Measurements from ENCODE around the gene HMOX2. TPM values are rescaled to one million over a fixed set of nuclear protein-coding genes. Genes with fewer than 3 reads are reported as not detected.

HMOX2 gene
- total and polyA plus RNA-seq, 2 of the 13 experiments (the other 11 are each of a cell fraction or from before 2014, with no cell fraction given), result 60.3 to 70.4 TPM

DNA sequence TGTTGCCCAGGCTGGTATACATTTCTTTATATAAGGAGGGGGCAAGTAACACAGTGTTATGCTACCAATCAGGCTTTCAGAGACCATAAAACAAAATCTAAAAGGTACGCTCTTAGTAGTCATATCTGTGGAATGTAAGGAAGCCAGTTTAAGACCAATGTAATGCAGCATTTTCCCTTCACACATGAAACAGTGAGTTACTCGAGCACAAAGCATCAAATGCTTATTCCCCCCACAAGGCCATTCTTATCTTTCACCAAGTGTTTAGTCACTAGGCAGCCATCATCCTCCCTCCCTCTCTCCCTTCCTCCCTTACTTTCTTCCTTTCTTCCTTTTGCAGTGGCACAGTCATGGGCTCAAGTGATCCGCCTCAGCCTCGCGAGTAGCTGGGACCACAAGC is 12.8 kb downstream of the HMOX2 start:
- Histone ChIP-seq H3K9ac (ENCODE audit: insufficient read depth, low read depth, low read length) (no peak overlapping the region), H3K36me3 (replicated peaks in 1 of 2; ENCODE audit: control insufficient read depth in 1 of 2, insufficient read depth in 2 of 2, low read length in 2 of 2) (peaks cover 3 to 18% of the 10 kb centered on the region in 2 experiments; a peak in 4 of 5 replicates), H3K4me2 (ENCODE audit: low read depth, low read length) (no peak overlapping the region), H4K20me1 (ENCODE audit: insufficient read depth, low read length) (no peaks in the 10 kb centered on the region), H3K79me2 (ENCODE audit: insufficient read depth, low read length) (peaks cover 15% of the 10 kb centered on the region), H3K4me1 (ENCODE audit: insufficient read depth, low read length) (peaks cover 20% of the 10 kb centered on the region), H3K27ac (ENCODE audit: extremely low read length, insufficient read depth, low read length) (no peak overlapping the region), H3K27me3 (ENCODE audit: control insufficient read depth in 1 of 2, insufficient read depth in 2 of 2, low read length in 2 of 2) (no peaks in the 10 kb centered on the region), H2AFZ (ENCODE audit: low read length) (no peak overlapping the region), H3K4me3 (replicated peaks in 1 of 3; ENCODE audit: insufficient read depth in 1 of 3, low read depth in 2 of 3, low read length in 3 of 3) (no peak overlapping the region), H3K9me3 (ENCODE audit: low read length) (no peaks in the 10 kb centered on the region)
- in situ Hi-C loops (cut with HindIII; ENCODE audit: extremely low pct_ligation_motif_present, low pct_unique_long_range_greater_than_20kb) (no loop called here), intact Hi-C loops (cut with micrococcal nuclease; ENCODE audit: unreplicated experiment) (no loop called here)
- no peak for DNase-seq (ENCODE audit: low spot score)
- TF ChIP-seq, protein P1, sequence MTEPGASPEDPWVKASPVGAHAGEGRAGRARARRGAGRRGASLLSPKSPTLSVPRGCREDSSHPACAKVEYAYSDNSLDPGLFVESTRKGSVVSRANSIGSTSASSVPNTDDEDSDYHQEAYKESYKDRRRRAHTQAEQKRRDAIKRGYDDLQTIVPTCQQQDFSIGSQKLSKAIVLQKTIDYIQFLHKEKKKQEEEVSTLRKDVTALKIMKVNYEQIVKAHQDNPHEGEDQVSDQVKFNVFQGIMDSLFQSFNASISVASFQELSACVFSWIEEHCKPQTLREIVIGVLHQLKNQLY (CRISPR knock-in tag; IDR thresholded peaks at IDR 0.05), result no peak
- TF ChIP-seq, protein P2, sequence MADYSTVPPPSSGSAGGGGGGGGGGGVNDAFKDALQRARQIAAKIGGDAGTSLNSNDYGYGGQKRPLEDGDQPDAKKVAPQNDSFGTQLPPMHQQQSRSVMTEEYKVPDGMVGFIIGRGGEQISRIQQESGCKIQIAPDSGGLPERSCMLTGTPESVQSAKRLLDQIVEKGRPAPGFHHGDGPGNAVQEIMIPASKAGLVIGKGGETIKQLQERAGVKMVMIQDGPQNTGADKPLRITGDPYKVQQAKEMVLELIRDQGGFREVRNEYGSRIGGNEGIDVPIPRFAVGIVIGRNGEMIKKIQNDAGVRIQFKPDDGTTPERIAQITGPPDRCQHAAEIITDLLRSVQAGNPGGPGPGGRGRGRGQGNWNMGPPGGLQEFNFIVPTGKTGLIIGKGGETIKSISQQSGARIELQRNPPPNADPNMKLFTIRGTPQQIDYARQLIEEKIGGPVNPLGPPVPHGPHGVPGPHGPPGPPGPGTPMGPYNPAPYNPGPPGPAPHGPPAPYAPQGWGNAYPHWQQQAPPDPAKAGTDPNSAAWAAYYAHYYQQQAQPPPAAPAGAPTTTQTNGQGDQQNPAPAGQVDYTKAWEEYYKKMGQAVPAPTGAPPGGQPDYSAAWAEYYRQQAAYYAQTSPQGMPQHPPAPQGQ (CRISPR knock-in tag; IDR thresholded peaks at IDR 0.05; ENCODE audit: borderline replicate concordance), result no peak
- TF ChIP-seq ERF (CRISPR knock-in tag; IDR thresholded peaks at IDR 0.05), result no peak
- CTCF ChIA-PET (ENCODE audit: low intra/inter-chr PET ratio, low total read pairs), result no interaction called here
- FAIRE-seq, result no peak
- WGBS (ENCODE audit: low lambda C conversion rate), result 95% methylated on average over 5 of the region's 5 CpGs
- ATAC-seq, result no peak
- no TSS peak for BruUV-seq (replicated peaks)
- POLR2A ChIA-PET, result interaction anchor here (1.0 to 1.6 kb wide), 2 partner anchors 11 to 13 kb away, joined by 4 to 5 read pairs; partner anchors contain the start of gene HMOX2

- H3K27ac ChIP-seq (ENCODE audit: extremely low read length, insufficient read depth, low read length), result no peak overlapping the region
- intact Hi-C loops (cut with micrococcal nuclease; ENCODE audit: unreplicated experiment), result loop anchor here (10.0 kb wide), 1 partner anchor 73 kb away; no protein-coding TSS in a partner anchor
- H3K4me3 ChIP-seq (replicated peaks in 1 of 3; ENCODE audit: insufficient read depth in 1 of 3, low read depth in 2 of 3, low read length in 3 of 3), result no peak overlapping the region
- peaks cover 11% of the 10 kb centered on the region for H3K4me1 ChIP-seq (ENCODE audit: insufficient read depth, low read length)
- WGBS (ENCODE audit: low lambda C conversion rate), result 90% methylated on average over 4 of the region's 4 CpGs
- in situ Hi-C loops (cut with HindIII; ENCODE audit: extremely low pct_ligation_motif_present, low pct_unique_long_range_greater_than_20kb), result no loop called here
- H4K20me1 ChIP-seq (ENCODE audit: insufficient read depth, low read length), result peaks cover 4% of the 10 kb centered on the region; the same call in 1 of the 2 replicates
- BruUV-seq (replicated peaks), result no TSS peak
- no peak overlapping the region for H2AFZ ChIP-seq (ENCODE audit: low read length)
- H3K9me3 ChIP-seq (ENCODE audit: low read length), result no peaks in the 10 kb centered on the region
- TF ChIP-seq ZNF121 (CRISPR knock-in tag; IDR thresholded peaks at IDR 0.05) (peak; percentile 33; the same call in 1 of the 2 replicates), TCF7L2 (IDR thresholded peaks at IDR 0.05; ENCODE audit: low read depth, low read length) (no peak)
- DNase-seq (ENCODE audit: low spot score) (no peak), ATAC-seq (no peak), FAIRE-seq (no peak)
- peaks cover 22% of the 10 kb centered on the region for H3K79me2 ChIP-seq (ENCODE audit: insufficient read depth, low read length)
- H3K36me3 ChIP-seq (replicated peaks in 1 of 2; ENCODE audit: control insufficient read depth in 1 of 2, insufficient read depth in 2 of 2, low read length in 2 of 2), result peaks cover 4 to 20% of the 10 kb centered on the region in 2 experiments; a peak in 3 of 5 replicates
- H3K9ac ChIP-seq (ENCODE audit: insufficient read depth, low read depth, low read length), result no peak overlapping the region
- POLR2A ChIA-PET, result no interaction called here
- H3K4me2 ChIP-seq (ENCODE audit: low read depth, low read length), result no peak overlapping the region
- CTCF ChIA-PET (ENCODE audit: low intra/inter-chr PET ratio, low total read pairs), result no interaction called here
- no peaks in the 10 kb centered on the region for H3K27me3 ChIP-seq (ENCODE audit: control insufficient read depth in 1 of 2, insufficient read depth in 2 of 2, low read length in 2 of 2)
Observed at GRCh38 chr16:4491898-4492297, 15.7 kb downstream of the HMOX2 start.
